GM18870 (cell line): ENCODE measurements around the gene CPTP.

Experiments used
- ATAC-seq: cut with Tn5 transposase; IDR thresholded peaks from one replicate; pipeline ENCODE4 v1.9.1; 2021; ENCODE audit warnings: moderate library complexity; ENCODE audit not compliant: unreplicated experiment

Gene CPTP

DNA sequence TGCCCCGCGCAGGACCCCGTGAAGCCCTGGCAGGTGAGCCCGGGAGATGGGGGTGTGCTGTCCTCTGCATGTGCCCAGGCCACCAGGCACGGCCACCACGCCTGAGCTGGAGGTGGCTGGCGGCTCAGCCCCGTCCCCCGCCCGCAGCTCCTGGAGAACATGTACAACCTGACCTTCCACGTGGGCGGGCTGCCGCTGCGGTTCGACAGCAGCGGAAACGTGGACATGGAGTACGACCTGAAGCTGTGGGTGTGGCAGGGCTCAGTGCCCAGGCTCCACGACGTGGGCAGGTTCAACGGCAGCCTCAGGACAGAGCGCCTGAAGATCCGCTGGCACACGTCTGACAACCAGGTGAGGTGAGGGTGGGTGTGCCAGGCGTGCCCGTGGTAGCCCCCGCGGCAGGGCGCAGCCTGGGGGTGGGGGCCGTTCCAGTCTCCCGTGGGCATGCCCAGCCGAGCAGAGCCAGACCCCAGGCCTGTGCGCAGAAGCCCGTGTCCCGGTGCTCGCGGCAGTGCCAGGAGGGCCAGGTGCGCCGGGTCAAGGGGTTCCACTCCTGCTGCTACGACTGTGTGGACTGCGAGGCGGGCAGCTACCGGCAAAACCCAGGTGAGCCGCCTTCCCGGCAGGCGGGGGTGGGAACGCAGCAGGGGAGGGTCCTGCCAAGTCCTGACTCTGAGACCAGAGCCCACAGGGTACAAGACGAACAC lies 8.3 kb downstream of the CPTP start:
- no peak for ATAC-seq

- ATAC-seq, result no peak
Measured at GRCh38 chr1:1333551-1334241, 9.1 kb downstream of the CPTP start.

GRCh38 chr1:1334835-1335234 lies 10.2 kb downstream of the CPTP start:
- no peak for ATAC-seq

DNA sequence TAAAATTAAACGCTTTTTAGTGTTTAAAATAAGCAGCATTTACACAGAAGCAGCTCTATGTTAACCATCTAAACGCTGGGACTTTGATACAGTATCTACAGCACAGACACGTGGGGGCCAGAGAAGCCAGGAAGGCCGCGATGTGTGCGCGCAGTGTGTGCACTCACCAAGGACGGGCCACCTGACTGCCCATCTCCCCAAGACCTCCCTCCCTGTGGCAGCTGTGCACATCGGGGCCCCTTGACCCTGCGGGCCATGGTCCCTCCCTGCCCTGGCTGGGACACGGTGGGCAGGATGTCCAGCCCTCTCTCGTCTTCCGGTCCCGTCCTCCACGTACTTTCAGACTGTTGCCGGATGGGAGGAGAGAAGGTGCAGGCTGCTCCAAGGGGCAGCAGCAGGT lies 10.7 kb downstream of the CPTP start:
- no peak for ATAC-seq

GRCh38 chr1:1335792-1336248 lies 11.2 kb downstream of the CPTP start:
- ATAC-seq, result no peak

- no peak for ATAC-seq
Measured at GRCh38 chr1:1336446-1336845, 11.8 kb downstream of the CPTP start.

GRCh38 chr1:1336931-1337792 lies 12.6 kb downstream of the CPTP start:
- ATAC-seq, result no peak

GRCh38 chr1:1337793-1338147 lies 13.2 kb downstream of the CPTP start:
- ATAC-seq, result no peak

DNA sequence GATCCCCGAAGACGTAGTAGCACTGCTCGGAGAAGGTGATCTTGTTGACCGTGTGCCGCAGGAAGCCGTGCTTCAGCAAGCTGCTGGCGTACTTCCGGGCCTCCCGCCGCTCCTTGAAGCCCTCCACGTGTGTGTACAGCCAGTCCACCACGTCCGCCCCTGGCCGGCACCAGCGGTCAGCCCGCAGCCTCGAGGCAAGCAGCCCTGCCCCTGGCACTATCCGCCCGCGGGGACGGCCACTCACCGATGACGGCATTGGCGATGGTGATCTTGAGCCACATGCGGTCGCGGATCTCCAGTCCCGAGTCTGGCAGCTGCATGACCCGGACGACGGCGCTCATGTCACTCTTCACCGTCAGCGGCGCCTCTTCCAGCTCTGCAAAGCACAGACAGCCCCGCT lies 13.7 kb downstream of the CPTP start:
- no peak for ATAC-seq

- ATAC-seq, result no peak
Measured at GRCh38 chr1:1340185-1340584, 15.6 kb downstream of the CPTP start.

GRCh38 chr1:1340791-1341548 lies 16.4 kb downstream of the CPTP start:
- ATAC-seq, result no peak

DNA sequence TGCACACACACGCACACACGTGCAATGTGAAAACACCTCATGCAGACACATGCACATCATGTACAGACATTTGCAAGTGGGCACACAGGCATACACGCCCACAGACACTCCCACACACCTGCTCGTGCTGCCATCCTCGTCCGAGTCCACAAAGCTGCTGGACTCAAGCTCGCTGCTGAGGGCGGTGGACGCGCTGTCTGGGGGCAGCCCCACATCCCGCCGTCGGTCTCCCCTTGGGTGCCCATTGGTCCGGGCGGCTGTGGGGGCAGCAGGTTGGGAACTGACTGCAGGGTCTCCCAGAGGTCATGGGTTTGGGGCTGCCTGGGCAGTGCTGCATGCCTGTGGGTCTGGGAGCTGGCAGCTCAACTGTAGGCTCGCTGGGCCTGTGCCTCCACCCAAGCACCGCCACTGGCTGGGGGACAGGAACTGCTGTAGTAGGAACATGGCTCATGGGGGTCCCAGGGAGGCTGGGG lies 17.0 kb downstream of the CPTP start:
- no peak for ATAC-seq

DNA sequence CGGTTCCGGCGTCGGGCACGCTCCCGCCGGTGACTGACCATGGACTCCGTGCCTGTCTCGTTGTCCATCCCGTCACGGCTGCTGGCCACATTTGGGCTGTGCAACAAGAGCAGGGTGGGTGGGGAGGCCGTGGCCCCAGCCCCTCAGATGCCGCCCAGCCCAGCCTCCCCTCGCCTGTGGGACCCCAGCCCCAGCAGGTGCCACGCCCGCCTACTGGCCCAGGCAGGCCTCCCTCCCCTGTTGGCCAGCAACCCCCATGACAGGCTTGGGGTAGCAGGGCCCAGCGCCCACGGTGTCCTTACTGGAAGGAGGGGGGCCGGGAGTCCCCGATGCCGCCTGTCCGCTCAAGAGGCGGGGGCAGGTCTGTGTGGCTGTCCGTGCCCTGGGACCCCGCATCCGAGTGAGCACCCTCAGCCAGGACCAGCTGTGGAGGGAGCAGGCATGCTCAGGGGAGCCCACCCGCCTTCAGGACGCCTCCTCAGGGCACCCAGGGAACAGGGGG lies 17.5 kb downstream of the CPTP start:
- no peak for ATAC-seq

GRCh38 chr1:1342584-1343115 lies 18.0 kb downstream of the CPTP start:
- ATAC-seq, result no peak

DNA sequence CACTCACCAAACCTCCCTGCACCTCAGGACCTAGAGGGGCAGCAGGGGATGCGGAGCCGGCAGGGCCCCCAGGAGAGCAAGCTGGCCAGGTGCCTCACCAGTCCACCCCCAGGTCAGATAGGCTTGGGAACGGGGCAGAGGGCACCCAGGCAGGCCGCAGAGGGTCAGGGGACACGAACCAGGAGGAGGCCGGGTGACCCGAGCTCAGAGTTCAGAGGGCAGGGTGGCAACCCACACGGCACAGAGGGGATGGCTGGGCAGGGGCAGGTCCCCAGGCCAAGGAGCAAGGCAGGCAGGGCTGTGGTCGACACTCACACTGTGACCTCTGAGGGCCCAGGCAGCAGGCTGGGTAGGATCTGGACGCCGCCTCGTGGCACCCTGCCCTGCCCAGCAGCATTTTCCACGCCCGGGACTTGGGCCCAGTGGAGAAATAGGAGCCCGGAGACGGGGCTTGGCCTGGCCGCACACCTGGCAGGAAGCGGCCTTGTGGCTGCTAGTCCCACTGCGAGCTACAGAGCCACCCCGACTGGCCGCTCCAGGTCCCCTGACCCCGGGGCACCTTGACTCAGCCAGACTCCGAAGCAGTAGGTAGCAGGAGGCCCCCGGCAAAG lies 19.3 kb downstream of the CPTP start:
- ATAC-seq, result no peak

- ATAC-seq, result no peak
Measured at GRCh38 chr1:1344655-1345361, 20.2 kb downstream of the CPTP start.

GRCh38 chr1:1345384-1345783 lies 20.8 kb downstream of the CPTP start:
- ATAC-seq, result no peak

- no peak for ATAC-seq
Measured at GRCh38 chr1:1345860-1346500, 21.4 kb downstream of the CPTP start.

DNA sequence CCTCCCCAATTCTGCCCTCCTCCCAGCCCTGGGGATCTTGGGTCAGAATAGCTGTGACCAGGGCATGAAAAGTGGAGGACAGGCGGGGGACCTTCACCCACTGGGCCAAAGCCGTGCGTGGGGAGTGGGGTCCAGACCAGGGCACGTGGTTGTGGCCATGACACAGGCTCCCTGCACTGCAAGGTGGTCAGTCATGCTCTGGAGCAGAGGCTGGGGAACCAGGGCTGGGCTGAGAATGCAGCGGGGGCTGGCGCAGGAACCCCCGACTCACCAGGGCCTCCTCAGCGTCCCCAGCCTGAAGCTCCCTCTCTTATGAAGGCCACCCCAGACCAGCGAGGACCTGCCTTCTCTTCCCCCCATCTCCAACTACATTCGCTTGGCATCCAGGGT lies 21.9 kb downstream of the CPTP start:
- ATAC-seq, result no peak
